K562 (cell line): Measurements from ENCODE around the gene NIPBL.

Source experiments
- EP300 ChIP-seq: IDR thresholded peaks from 2 replicates; pipeline ENCODE4 v1.6.1; 2012; ENCODE audit warnings: low read length, improper control_type of control experiment
- HNRNPK ChIP-seq: fragments of 200-400 bp; formaldehyde crosslinking; IDR thresholded peaks from one replicate; pipeline ENCODE4 v1.6.1; 2018; ENCODE audit warnings: mild to moderate bottlenecking, low read depth, low read length; ENCODE audit not compliant: poor library complexity, severe bottlenecking
- MEIS2 ChIP-seq: fragments of 450-650 bp; IDR thresholded peaks from 2 replicates; pipeline ENCODE4 v1.6.1; 2014; ENCODE audit warnings: mild to moderate bottlenecking; ENCODE audit not compliant: partially characterized antibody
- TF ChIP-seq, protein P1 (sequence below): fragments of 150-350 bp; IDR thresholded peaks from 2 replicates; pipeline ENCODE4 v1.6.1; 2014; ENCODE audit warnings: low read depth, mild to moderate bottlenecking, low read length, borderline replicate concordance

DNA sequence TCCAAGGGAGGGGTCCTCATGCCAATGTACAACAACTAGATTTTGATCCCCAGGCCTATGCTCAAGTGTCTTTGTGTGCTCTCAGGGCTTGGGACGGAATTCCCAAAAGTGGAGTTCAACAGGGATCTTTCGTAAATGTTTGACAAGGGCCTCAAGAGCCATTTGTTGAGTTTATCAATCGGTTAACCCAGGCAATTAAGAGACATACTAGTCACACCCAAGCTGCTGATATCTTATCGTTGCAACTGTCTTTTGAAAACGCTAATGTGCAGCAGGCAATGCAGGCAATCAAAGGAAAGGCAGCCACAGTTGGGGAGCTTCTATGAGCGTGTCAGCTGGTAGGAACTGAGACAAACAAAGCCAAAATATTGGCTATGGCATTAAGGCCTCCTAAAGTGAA, 211.4 kb downstream of the NIPBL start:
- TF ChIP-seq HNRNPK (no peak), EP300 (no peak), MEIS2 (no peak)
- TF ChIP-seq, protein P1, sequence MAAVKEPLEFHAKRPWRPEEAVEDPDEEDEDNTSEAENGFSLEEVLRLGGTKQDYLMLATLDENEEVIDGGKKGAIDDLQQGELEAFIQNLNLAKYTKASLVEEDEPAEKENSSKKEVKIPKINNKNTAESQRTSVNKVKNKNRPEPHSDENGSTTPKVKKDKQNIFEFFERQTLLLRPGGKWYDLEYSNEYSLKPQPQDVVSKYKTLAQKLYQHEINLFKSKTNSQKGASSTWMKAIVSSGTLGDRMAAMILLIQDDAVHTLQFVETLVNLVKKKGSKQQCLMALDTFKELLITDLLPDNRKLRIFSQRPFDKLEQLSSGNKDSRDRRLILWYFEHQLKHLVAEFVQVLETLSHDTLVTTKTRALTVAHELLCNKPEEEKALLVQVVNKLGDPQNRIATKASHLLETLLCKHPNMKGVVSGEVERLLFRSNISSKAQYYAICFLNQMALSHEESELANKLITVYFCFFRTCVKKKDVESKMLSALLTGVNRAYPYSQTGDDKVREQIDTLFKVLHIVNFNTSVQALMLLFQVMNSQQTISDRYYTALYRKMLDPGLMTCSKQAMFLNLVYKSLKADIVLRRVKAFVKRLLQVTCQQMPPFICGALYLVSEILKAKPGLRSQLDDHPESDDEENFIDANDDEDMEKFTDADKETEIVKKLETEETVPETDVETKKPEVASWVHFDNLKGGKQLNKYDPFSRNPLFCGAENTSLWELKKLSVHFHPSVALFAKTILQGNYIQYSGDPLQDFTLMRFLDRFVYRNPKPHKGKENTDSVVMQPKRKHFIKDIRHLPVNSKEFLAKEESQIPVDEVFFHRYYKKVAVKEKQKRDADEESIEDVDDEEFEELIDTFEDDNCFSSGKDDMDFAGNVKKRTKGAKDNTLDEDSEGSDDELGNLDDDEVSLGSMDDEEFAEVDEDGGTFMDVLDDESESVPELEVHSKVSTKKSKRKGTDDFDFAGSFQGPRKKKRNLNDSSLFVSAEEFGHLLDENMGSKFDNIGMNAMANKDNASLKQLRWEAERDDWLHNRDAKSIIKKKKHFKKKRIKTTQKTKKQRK: no peak
